GM12801 (cell line): ENCODE results near the gene GGT6.

Experiments
- CTCF ChIP-seq: IDR thresholded peaks from one replicate; pipeline ENCODE4 v1.5.1; 2011; ENCODE audit warnings: control low read depth; ENCODE audit not compliant: insufficient read length; ENCODE audit errors: extremely low read depth

GGT6 gene

GRCh38 chr17:4576729-4577322 is 16.4 kb upstream of the GGT6 start:
- TF ChIP-seq CTCF: no peak

GRCh38 chr17:4576161-4576558 is 15.8 kb upstream of the GGT6 start:
- no peak for TF ChIP-seq CTCF

- no peak for TF ChIP-seq CTCF
These were observed 14.2 kb upstream of the GGT6 start for GRCh38 chr17:4574448-4575045.

- no peak for TF ChIP-seq CTCF
These were observed 13.3 kb upstream of the GGT6 start for GRCh38 chr17:4573669-4574068.

GRCh38 chr17:4573115-4573514 is 12.7 kb upstream of the GGT6 start:
- TF ChIP-seq CTCF: no peak

GRCh38 chr17:4572131-4572530 is 11.8 kb upstream of the GGT6 start:
- no peak for TF ChIP-seq CTCF

- no peak for TF ChIP-seq CTCF
These were observed 9.2 kb upstream of the GGT6 start for GRCh38 chr17:4569591-4569990.
